WTC11 (cell line): ENCODE measurements around the gene SHKBP1. TPM values are rescaled to one million over a fixed set of nuclear protein-coding genes. Genes with fewer than 3 reads are reported as not detected.

Experiments
- ATAC-seq: fragments of 200-7000 bp; cut with Tn5 transposase; 2 replicates; pipeline ENCODE4 v1.10.0; 2021; ENCODE audit warnings: mild to moderate bottlenecking, moderate library complexity
- CTCF ChIA-PET: fragments of 300-600 bp; sonication (Branson Sonifier 250); formaldehyde crosslinking; loops from one replicate; lab custom pipeline; 2021; ENCODE audit warnings: antibody characterized with exemption; lab: Charles Lee
- POLR2A ChIA-PET: fragments of 350-600 bp; sonication (Branson Sonifier 250); formaldehyde crosslinking; loops from one replicate; lab custom pipeline; 2021; ENCODE audit warnings: antibody characterized with exemption; lab: Charles Lee
- DNase-seq: peaks from one replicate; pipeline ENCODE4 v3.0.0; 2021; ENCODE audit warnings: low spot score
- H3K27ac Mint-ChIP-seq: 2 replicates; pipeline ENCODE4 v1.8.0; 2021; ENCODE audit warnings: mixed read lengths
- H3K27me3 Mint-ChIP-seq: 2 replicates; pipeline ENCODE4 v1.8.0; 2021; ENCODE audit warnings: low read depth, mild to moderate bottlenecking, moderate library complexity, mixed read lengths
- H3K36me3 Mint-ChIP-seq: 2 replicates; pipeline ENCODE4 v1.8.0; 2021; ENCODE audit warnings: mixed read lengths
- H3K4me1 Mint-ChIP-seq: 2 replicates; pipeline ENCODE4 v1.8.0; 2022; ENCODE audit warnings: mixed read lengths
- H3K4me3 Mint-ChIP-seq: 2 replicates; pipeline ENCODE4 v1.8.0; 2021; ENCODE audit warnings: mild to moderate bottlenecking, moderate library complexity, mixed read lengths
- H3K9me3 Mint-ChIP-seq: 2 replicates; pipeline ENCODE4 v1.8.0; 2021; ENCODE audit warnings: mixed read lengths
- AR ChIP-seq: fragments of 250-450 bp; sonication (Bioruptor Pico); IDR thresholded peaks from 2 replicates; pipeline ENCODE4 v1.9.0; 2021; ENCODE audit warnings: mild to moderate bottlenecking
- CREM ChIP-seq: sonication (generic); formaldehyde crosslinking; IDR thresholded peaks from 2 replicates; pipeline ENCODE4 v1.8.1; 2022; ENCODE audit warnings: mild to moderate bottlenecking, missing genetic modification reagents, moderate library complexity
- CTCF ChIP-seq: fragments of 200-600 bp; IDR thresholded peaks from 2 replicates; pipeline ENCODE4 v1.8.0; 2022; ENCODE audit warnings: antibody characterized with exemption
- E2F4 ChIP-seq: sonication (generic); formaldehyde crosslinking; IDR thresholded peaks from 2 replicates; pipeline ENCODE4 v1.8.1; 2022; ENCODE audit warnings: low read depth, mild to moderate bottlenecking, moderate library complexity, missing genetic modification reagents, borderline replicate concordance
- EMX1 ChIP-seq: fragments of 250-450 bp; sonication (Bioruptor Pico); IDR thresholded peaks from 2 replicates; pipeline ENCODE4 v1.8.0; 2021; ENCODE audit warnings: mild to moderate bottlenecking
- ESRRA ChIP-seq: sonication (generic); formaldehyde crosslinking; IDR thresholded peaks from 2 replicates; pipeline ENCODE4 v1.8.1; 2022; ENCODE audit warnings: mild to moderate bottlenecking, missing genetic modification reagents, borderline replicate concordance
- FOXK1 ChIP-seq: sonication (generic); formaldehyde crosslinking; IDR thresholded peaks from 2 replicates; pipeline ENCODE4 v1.8.0; 2022; ENCODE audit warnings: mild to moderate bottlenecking, moderate library complexity, missing genetic modification reagents
- JAZF1 ChIP-seq: fragments of 250-450 bp; sonication (Bioruptor Pico); IDR thresholded peaks from 2 replicates; pipeline ENCODE4 v1.9.0; 2021; ENCODE audit warnings: moderate library complexity, mild to moderate bottlenecking, inconsistent platforms
- MYBL2 ChIP-seq: sonication (generic); formaldehyde crosslinking; IDR thresholded peaks from 2 replicates; pipeline ENCODE4 v1.8.1; 2023; ENCODE audit warnings: mild to moderate bottlenecking, moderate library complexity, missing genetic modification reagents
- NFE2L1 ChIP-seq: sonication (generic); formaldehyde crosslinking; IDR thresholded peaks from 2 replicates; pipeline ENCODE4 v1.8.1; 2023; ENCODE audit warnings: missing genetic modification reagents
- NR1H2 ChIP-seq: sonication (generic); formaldehyde crosslinking; IDR thresholded peaks from 2 replicates; pipeline ENCODE4 v1.9.0; 2021; ENCODE audit warnings: mild to moderate bottlenecking, moderate library complexity, missing genetic modification reagents
- SMAD4 ChIP-seq: sonication (generic); formaldehyde crosslinking; IDR thresholded peaks from 2 replicates; pipeline ENCODE4 v1.8.0; 2022; ENCODE audit warnings: mild to moderate bottlenecking, missing genetic modification reagents
- STAT6 ChIP-seq: sonication (generic); formaldehyde crosslinking; conservative IDR thresholded peaks from 2 replicates; pipeline ENCODE4 v1.8.1; 2023; ENCODE audit warnings: mild to moderate bottlenecking, low read depth, missing genetic modification reagents, moderate library complexity
- TP53 ChIP-seq: sonication (generic); formaldehyde crosslinking; IDR thresholded peaks from 2 replicates; pipeline ENCODE4 v1.8.1; 2023; ENCODE audit warnings: mild to moderate bottlenecking, missing genetic modification reagents
- ZMAT4 ChIP-seq: fragments of 250-450 bp; sonication (Bioruptor Pico); IDR thresholded peaks from 2 replicates; pipeline ENCODE4 v1.9.0; 2021; ENCODE audit warnings: mild to moderate bottlenecking
- ZNF317 ChIP-seq: sonication (generic); formaldehyde crosslinking; IDR thresholded peaks from 2 replicates; pipeline ENCODE4 v1.8.1; 2023; ENCODE audit warnings: low read depth, mild to moderate bottlenecking, moderate library complexity, missing genetic modification reagents, borderline replicate concordance
- ZNF416 ChIP-seq: fragments of 250-450 bp; sonication (Bioruptor Pico); IDR thresholded peaks from 2 replicates; pipeline ENCODE4 v1.9.0; 2021; ENCODE audit warnings: mild to moderate bottlenecking, inconsistent platforms
- ZNF425 ChIP-seq: fragments of 250-450 bp; sonication (Bioruptor Pico); conservative IDR thresholded peaks from 2 replicates; pipeline ENCODE4 v1.9.0; 2021; ENCODE audit warnings: mild to moderate bottlenecking
- ZNF532 ChIP-seq: fragments of 250-450 bp; sonication (Bioruptor Pico); IDR thresholded peaks from 2 replicates; pipeline ENCODE4 v1.9.0; 2021; ENCODE audit warnings: mild to moderate bottlenecking, borderline replicate concordance
- total RNA-seq: library from RNA; stranded (reverse); gene quantifications from 3 replicates; pipeline ENCODE4 v1.2.3, GENCODE V29; 2021

The SHKBP1 gene
- total RNA-seq, 1 experiment from 2014 or later, result 71.7 TPM

- no peak for TF ChIP-seq AR (CRISPR knock-in tag)
- no peak for TF ChIP-seq EMX1 (CRISPR knock-in tag)
- no peak for TF ChIP-seq FOXK1 (CRISPR knock-in tag)
- no peak for TF ChIP-seq CTCF
- TF ChIP-seq NFE2L1, result no peak
- TF ChIP-seq ZNF532 (CRISPR knock-in tag), result no peak
- no peak for TF ChIP-seq TP53 (CRISPR knock-in tag)
- TF ChIP-seq, all 79 proteins: peak for 0
Measured at GRCh38 chr19:40586611-40587010, 9.9 kb downstream of the SHKBP1 start (continued).

- DNase-seq, result no peak
- peak; percentile 41; the same call in 1 of the 2 replicates for ATAC-seq
- Mint-ChIP-seq H3K27ac (no peak overlapping the region), H3K4me1 (no peaks in the 10 kb centered on the region), H3K27me3 (peaks cover 5% of the 10 kb centered on the region; the same call in 1 of the 2 replicates), H3K4me3 (no peak overlapping the region), H3K36me3 (peaks cover 33% of the 10 kb centered on the region), H3K9me3 (0 out of 2 replicates have a peak, but pooled peaks cover 3% of the 10 kb centered on the region)
- ChIA-PET POLR2A (interaction anchor here (0.5 kb wide), 1 partner anchor 161 kb away, joined by 5 read pairs; no protein-coding TSS in a partner anchor), CTCF (interaction anchor here (1.0 to 1.7 kb wide), 5 partner anchors 10 to 47 kb away, joined by 3 to 7 read pairs (median 4); no protein-coding TSS in a partner anchor)
- TF ChIP-seq ZNF317 (CRISPR knock-in tag), result no peak
- TF ChIP-seq JAZF1 (CRISPR knock-in tag), result no peak
- TF ChIP-seq ZMAT4 (CRISPR knock-in tag), result no peak
- TF ChIP-seq SMAD4 (CRISPR knock-in tag), result no peak
- no peak for TF ChIP-seq TP53 (CRISPR knock-in tag)
- TF ChIP-seq ZNF425 (CRISPR knock-in tag), result no peak
- no peak for TF ChIP-seq ZNF416 (CRISPR knock-in tag)
- no peak for TF ChIP-seq CREM
- TF ChIP-seq MYBL2 (CRISPR knock-in tag), result no peak
- TF ChIP-seq ESRRA, result no peak
- no peak for TF ChIP-seq EMX1 (CRISPR knock-in tag)
- TF ChIP-seq NR1H2 (CRISPR knock-in tag), result no peak
- TF ChIP-seq E2F4 (CRISPR knock-in tag), result no peak
- TF ChIP-seq STAT6, result no peak
Measured at GRCh38 chr19:40588110-40588854, 11.6 kb downstream of the SHKBP1 start.
